Hepatocyte (in vitro differentiated cells): ENCODE data around the gene RIMBP2. TPM values are rescaled to one million over a fixed set of nuclear protein-coding genes. Genes with fewer than 3 reads are reported as not detected.

Experiments used
- DNase-seq: peaks from one replicate; pipeline ENCODE4 v3.0.0-alpha.2; 2016; ENCODE audit warnings: low spot score
- H2AFZ ChIP-seq: fragments of 200-600 bp; sonication (generic); 2 replicates; pipeline ENCODE4 v1.6.0; 2016; ENCODE audit warnings: antibody characterized with exemption, mild to moderate bottlenecking
- H3K27ac ChIP-seq: fragments of 200-600 bp; sonication (generic); 2 replicates; pipeline ENCODE4 v1.5.1; 2016; ENCODE audit warnings: mild to moderate bottlenecking
- H3K27me3 ChIP-seq: fragments of 200-600 bp; sonication (generic); 2 replicates; pipeline ENCODE4 v1.6.1; 2016
- H3K36me3 ChIP-seq: fragments of 200-600 bp; sonication (generic); replicated peaks from 2 replicates; pipeline ENCODE4 v1.5.1; 2016; ENCODE audit warnings: low read depth; ENCODE audit not compliant: insufficient read depth
- H3K4me1 ChIP-seq: fragments of 200-600 bp; sonication (generic); 2 replicates; pipeline ENCODE4 v1.5.1; 2016; ENCODE audit warnings: mild to moderate bottlenecking, moderate library complexity; ENCODE audit not compliant: insufficient read depth
- H3K4me2 ChIP-seq: fragments of 200-600 bp; sonication (generic); 2 replicates; pipeline ENCODE4 v1.6.0; 2016
- H3K4me3 ChIP-seq: fragments of 200-600 bp; sonication (generic); 2 replicates; pipeline ENCODE4 v1.5.1; 2016; ENCODE audit warnings: mild to moderate bottlenecking
- H3K79me2 ChIP-seq: fragments of 200-600 bp; sonication (generic); 2 replicates; pipeline ENCODE4 v1.6.0; 2017; ENCODE audit warnings: mild to moderate bottlenecking
- H3K9me2 ChIP-seq: fragments of 200-600 bp; sonication (generic); replicated peaks from 2 replicates; pipeline ENCODE4 v1.6.0; 2017; ENCODE audit warnings: mild to moderate bottlenecking; ENCODE audit not compliant: insufficient read depth
- H3K9me3 ChIP-seq: fragments of 200-600 bp; sonication (generic); 2 replicates; pipeline ENCODE4 v1.5.1; 2016; ENCODE audit warnings: low read depth, mild to moderate bottlenecking
- H4K20me1 ChIP-seq: fragments of 200-600 bp; sonication (generic); 2 replicates; pipeline ENCODE4 v1.6.0; 2016; ENCODE audit warnings: mild to moderate bottlenecking; ENCODE audit not compliant: insufficient read depth, poor library complexity, severe bottlenecking
- EZH2 ChIP-seq: fragments of 200-600 bp; sonication (generic); IDR thresholded peaks from 2 replicates; pipeline ENCODE4 v1.6.1; 2016; ENCODE audit warnings: antibody characterized with exemption, mild to moderate bottlenecking, borderline replicate concordance
- EZH2phosphoT487 ChIP-seq: fragments of 200-600 bp; sonication (generic); IDR thresholded peaks from one replicate; pipeline ENCODE4 v1.6.1; 2018; ENCODE audit warnings: antibody characterized with exemption, mild to moderate bottlenecking, low read depth, moderate library complexity; ENCODE audit not compliant: unreplicated experiment, severe bottlenecking
- WGBS: methylation state at CpG from one replicate; pipeline ENCODE4 v1.1.6; 2016; ENCODE audit warnings: low lambda C conversion rate; ENCODE audit errors: missing lambda C conversion rate; 5-methylcytosine and 5-hydroxymethylcytosine counted together
- polyA plus RNA-seq: library from polyadenylated mRNA; unstranded; fragments of >200 nt; fragmentation: Nextera tagmentation; extraction: Ambion mirVana; gene quantifications from 2 replicates; pipeline ENCODE4 v1.2.1, GENCODE V29; 2016
- total RNA-seq: library from RNA; depleted of rRNA; stranded (reverse); fragments of >200 nt; gene quantifications from 2 replicates; pipeline ENCODE4 v1.2.3, GENCODE V29; 2014
- TF ChIP-seq, protein P1 (sequence below): fragments of 200-600 bp; sonication (generic); IDR thresholded peaks from 2 replicates; pipeline ENCODE4 v1.5.1; 2016; ENCODE audit warnings: antibody characterized with exemption, mild to moderate bottlenecking; ENCODE audit not compliant: poor library complexity

RIMBP2 gene
- total and polyA plus RNA-seq, 2 experiments from 2014 or later, result 2.5 to 4.4 TPM

DNA sequence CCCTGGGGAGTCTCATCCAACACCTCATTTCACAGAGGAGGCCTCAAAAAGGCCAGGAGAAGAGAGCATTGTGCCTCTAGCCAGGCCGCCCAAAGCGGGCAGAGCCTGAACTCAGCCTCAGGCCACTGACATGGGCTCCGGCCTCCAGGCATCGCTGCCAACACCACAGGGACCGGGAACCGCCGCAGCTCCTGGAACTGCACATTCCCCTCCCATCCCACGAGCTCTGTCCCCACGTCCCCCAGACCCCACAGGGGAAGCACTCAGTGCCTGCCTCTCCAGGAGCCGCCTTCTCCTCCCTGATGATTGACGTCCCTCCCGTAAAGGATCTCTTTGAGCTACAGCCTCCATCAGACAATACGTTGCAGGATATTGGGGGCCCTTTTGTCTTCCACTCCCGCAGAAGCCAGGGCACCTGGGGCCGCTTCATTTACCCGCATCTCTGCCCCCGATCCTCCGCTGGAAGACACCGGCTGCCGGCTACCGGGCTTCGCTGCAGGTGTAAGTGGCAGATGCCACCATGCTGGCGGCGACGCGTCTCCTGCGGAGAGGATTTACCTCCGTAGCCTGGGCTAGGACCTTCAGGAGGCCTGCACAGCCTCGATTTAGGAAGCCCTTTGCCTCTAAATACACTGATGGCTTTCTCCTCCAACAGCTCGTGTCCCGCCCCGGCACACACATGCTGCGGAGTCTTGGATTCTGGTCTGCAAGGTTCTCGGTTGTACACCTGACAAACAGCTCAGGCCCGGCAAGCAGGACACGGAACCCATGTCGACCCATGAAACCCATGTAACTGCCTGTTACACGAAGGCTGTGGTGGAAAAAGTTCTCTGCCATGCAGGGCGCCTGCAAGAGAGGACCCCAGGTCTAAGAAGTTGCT is 104.8 kb downstream of the RIMBP2 start:
- Histone ChIP-seq H3K9me3 (no peaks in the 10 kb centered on the region), H2AFZ (no peak overlapping the region), H3K27ac (no peak overlapping the region), H3K4me1 (no peaks in the 10 kb centered on the region), H3K4me2 (no peak overlapping the region), H3K79me2 (no peaks in the 10 kb centered on the region), H3K27me3 (no peaks in the 10 kb centered on the region), H3K9me2 (no peaks in the 10 kb centered on the region), H3K4me3 (no peak overlapping the region), H3K36me3 (no peaks in the 10 kb centered on the region), H4K20me1 (no peaks in the 10 kb centered on the region)
- WGBS, result 93% methylated on average over 36 of the region's 39 CpGs
- TF ChIP-seq EZH2, result no peak
- no peak for TF ChIP-seq EZH2phosphoT487
- TF ChIP-seq, protein P1, sequence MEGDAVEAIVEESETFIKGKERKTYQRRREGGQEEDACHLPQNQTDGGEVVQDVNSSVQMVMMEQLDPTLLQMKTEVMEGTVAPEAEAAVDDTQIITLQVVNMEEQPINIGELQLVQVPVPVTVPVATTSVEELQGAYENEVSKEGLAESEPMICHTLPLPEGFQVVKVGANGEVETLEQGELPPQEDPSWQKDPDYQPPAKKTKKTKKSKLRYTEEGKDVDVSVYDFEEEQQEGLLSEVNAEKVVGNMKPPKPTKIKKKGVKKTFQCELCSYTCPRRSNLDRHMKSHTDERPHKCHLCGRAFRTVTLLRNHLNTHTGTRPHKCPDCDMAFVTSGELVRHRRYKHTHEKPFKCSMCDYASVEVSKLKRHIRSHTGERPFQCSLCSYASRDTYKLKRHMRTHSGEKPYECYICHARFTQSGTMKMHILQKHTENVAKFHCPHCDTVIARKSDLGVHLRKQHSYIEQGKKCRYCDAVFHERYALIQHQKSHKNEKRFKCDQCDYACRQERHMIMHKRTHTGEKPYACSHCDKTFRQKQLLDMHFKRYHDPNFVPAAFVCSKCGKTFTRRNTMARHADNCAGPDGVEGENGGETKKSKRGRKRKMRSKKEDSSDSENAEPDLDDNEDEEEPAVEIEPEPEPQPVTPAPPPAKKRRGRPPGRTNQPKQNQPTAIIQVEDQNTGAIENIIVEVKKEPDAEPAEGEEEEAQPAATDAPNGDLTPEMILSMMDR, result no peak
- DNase-seq, result no peak

DNA sequence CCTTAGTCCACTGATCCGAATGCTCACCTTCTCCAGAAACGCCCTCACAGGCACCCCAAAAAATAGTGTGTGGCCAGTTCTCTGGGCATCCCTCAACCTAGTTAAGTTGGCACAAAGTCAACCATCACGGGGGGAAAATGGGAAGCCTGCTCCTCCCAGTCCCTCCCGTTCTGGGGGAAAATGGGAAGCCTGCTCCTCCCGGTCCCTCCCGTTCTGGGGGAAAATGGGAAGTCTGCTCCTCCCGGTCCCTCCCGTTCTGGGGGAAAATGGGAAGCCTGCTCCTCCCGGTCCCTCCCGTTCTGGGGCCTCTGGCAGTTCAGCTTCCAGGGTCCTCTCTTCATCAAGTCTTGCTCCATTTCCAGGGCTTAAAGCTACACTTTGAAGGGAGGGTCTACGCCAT is 106.1 kb downstream of the RIMBP2 start:
- Histone ChIP-seq H3K4me2 (no peak overlapping the region), H3K79me2 (no peaks in the 10 kb centered on the region), H3K27ac (no peak overlapping the region), H3K4me1 (no peaks in the 10 kb centered on the region), H3K36me3 (no peaks in the 10 kb centered on the region), H3K9me2 (no peaks in the 10 kb centered on the region), H4K20me1 (no peaks in the 10 kb centered on the region), H3K9me3 (no peaks in the 10 kb centered on the region), H3K27me3 (no peaks in the 10 kb centered on the region), H2AFZ (no peak overlapping the region), H3K4me3 (no peak overlapping the region)
- TF ChIP-seq, protein P1, result no peak
- TF ChIP-seq EZH2 (no peak), EZH2phosphoT487 (no peak)
- WGBS, result 91% methylated on average over 11 of the region's 11 CpGs
- DNase-seq, result no peak

DNA sequence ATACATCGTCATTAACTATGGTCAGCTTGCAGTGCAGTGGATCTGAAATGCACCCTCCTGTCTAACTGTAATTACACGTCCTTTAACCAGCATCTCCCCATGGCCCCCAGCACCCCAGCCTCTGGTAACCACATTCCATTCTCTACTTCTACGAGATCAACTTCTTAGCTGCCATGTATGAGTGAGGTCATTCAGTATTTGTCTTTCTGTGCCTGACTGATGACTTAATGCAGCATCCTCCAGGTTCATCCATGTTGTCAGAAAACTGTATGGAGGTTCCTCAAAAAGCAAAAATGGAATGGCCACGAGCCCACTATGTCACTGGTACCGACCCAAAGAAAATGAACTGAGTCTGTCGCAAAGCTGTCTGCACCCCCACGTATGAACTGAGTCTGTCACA is 107.3 kb downstream of the RIMBP2 start:
- H3K4me2 ChIP-seq, result no peak overlapping the region
- no peak overlapping the region for H2AFZ ChIP-seq
- no peaks in the 10 kb centered on the region for H3K4me1 ChIP-seq
- H3K9me2 ChIP-seq, result no peaks in the 10 kb centered on the region
- no peak overlapping the region for H3K27ac ChIP-seq
- H3K79me2 ChIP-seq, result no peaks in the 10 kb centered on the region
- no peaks in the 10 kb centered on the region for H3K27me3 ChIP-seq
- H3K4me3 ChIP-seq, result no peak overlapping the region
- no peaks in the 10 kb centered on the region for H4K20me1 ChIP-seq
- no peak for DNase-seq
- H3K9me3 ChIP-seq, result no peaks in the 10 kb centered on the region
- WGBS, result 83% methylated on average over 7 of the region's 7 CpGs
- H3K36me3 ChIP-seq, result no peaks in the 10 kb centered on the region
- TF ChIP-seq, protein P1, result no peak
- no peak for TF ChIP-seq EZH2
- TF ChIP-seq EZH2phosphoT487, result no peak
